ENCODE data around the gene NR6A1.
A peak's percentile ranks its signal among the peaks of the same experiment; 100 is the strongest.
"Not testable (repeated sequence)": the region's sequence is repeated elsewhere in the genome, so short reads cannot be mapped to it uniquely, and the experiment has no call there.

NR6A1 gene

DNA sequence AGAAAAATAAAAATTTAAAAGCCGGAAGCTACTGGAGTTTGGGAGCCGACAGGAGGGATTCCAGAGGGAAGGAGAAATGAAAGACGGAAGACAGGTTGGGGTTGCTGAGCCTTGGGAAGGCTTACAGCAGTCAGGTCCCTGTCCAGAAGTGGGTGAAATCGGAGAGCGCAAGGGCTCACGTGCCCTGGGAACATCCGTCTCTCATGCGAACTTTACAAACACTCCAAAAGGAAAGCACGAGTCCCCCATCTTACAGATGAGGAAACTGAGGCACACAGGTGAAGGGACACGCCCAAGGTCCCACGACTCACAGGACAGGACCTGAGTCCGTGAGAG, 5.5 kb upstream of the NR6A1 start:
- peak overlapping the region; percentile 61 for H3K4me3 ChIP-seq (ENCODE audit: low read depth, low read length)
- TF ChIP-seq, protein P1, sequence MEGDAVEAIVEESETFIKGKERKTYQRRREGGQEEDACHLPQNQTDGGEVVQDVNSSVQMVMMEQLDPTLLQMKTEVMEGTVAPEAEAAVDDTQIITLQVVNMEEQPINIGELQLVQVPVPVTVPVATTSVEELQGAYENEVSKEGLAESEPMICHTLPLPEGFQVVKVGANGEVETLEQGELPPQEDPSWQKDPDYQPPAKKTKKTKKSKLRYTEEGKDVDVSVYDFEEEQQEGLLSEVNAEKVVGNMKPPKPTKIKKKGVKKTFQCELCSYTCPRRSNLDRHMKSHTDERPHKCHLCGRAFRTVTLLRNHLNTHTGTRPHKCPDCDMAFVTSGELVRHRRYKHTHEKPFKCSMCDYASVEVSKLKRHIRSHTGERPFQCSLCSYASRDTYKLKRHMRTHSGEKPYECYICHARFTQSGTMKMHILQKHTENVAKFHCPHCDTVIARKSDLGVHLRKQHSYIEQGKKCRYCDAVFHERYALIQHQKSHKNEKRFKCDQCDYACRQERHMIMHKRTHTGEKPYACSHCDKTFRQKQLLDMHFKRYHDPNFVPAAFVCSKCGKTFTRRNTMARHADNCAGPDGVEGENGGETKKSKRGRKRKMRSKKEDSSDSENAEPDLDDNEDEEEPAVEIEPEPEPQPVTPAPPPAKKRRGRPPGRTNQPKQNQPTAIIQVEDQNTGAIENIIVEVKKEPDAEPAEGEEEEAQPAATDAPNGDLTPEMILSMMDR (IDR thresholded peaks at IDR 0.05; ENCODE audit: low read depth, low read length) = no peak

DNA sequence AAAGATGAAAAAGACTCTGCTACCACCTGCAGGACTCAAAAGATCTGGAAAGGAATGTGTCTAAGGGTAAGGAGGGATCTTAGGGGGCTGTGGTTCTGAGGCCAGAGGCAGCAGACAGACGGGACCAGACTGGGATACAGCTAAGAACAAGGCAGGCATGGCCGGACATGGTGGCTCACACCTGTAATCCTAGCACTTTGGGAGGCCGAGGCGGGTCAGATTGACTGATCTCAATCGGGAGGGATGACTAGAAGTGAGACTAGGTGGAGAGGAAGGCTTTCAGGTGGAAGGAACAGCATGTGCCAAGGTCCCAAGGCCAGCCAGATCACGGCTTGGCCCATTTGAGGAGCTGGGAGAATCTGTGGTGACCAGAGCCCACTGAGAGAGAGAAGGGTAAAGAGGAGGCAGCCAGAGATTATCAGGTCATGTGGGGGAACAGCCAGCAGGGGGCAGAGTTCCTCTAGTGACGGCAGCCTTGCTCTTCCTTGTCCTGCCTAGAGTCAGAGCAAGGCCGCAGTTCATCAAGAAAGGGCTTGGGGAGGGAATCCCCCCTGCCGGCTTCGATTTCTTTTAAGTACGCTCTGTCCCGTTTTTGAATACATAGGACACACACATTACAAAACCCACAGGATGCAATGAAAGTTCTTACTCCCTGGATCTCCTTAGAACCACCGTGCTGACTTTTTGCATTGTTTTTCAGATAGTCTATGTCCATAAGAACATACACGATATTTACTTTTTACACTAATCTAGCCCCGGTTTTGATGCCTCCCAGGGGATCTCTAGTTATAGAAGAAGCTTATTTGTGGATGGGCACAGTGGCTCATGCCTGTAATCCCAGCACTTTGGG, 3.2 kb upstream of the NR6A1 start:
- no peak overlapping the region for H3K4me3 ChIP-seq (ENCODE audit: low read depth, low read length)
- TF ChIP-seq, protein P1 (IDR thresholded peaks at IDR 0.05; ENCODE audit: low read depth, low read length) = peak; percentile 58

DNA sequence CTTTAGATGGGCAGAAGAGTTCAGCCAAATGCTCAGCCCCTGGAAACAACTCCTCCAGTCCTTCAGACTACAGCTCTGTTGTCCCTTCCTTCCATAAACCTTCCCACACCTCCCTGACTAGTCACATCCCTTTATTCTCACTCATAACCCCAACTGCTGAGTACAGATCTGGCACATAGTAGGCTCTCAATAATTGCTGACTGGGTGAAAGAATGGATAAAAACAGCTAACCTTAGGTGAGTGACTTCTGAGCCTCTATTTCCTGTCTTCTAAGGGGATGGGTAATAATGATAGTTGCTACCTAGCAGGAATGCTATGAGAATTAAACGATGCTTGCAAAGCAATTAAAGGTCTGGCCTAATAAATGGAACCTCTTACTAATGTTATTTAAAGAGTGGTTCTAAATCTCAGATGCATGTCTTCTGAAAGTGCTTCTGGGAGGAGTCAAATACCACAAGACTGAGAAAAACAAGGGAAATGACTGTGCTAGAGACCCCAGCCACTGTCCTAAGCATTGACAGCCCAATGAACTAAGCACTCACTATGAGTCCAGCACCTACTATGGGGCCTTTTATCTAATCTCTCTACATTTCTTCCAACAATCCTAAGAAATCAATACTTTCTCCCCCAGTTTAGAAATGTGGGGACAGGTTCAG, 2.5 kb upstream of the NR6A1 start:
- no peak overlapping the region for H3K4me3 ChIP-seq (ENCODE audit: low read depth, low read length)
- TF ChIP-seq, protein P1 (IDR thresholded peaks at IDR 0.05; ENCODE audit: low read depth, low read length) = no peak

DNA sequence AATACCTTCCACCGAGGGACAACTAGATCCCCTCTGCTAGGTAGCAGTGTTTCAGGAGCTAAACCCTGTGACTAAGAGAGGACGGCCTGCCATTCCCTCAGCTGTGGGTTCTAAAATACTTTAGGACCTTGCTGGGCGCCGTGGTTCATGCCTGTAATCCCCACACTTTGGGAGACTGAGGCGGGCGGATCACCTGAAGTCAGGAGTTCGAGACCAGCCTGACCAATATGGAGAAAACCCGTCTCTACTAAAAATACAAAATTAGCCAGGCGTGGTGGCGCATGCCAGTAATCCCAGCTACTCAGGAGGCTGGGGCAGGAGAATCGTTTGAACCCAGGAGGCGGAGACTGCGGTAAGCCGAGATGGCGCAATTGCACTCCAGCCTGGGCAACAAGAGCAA, 1.8 kb upstream of the NR6A1 start:
- not testable (repeated sequence) for H3K4me3 ChIP-seq (ENCODE audit: low read depth, low read length)

DNA sequence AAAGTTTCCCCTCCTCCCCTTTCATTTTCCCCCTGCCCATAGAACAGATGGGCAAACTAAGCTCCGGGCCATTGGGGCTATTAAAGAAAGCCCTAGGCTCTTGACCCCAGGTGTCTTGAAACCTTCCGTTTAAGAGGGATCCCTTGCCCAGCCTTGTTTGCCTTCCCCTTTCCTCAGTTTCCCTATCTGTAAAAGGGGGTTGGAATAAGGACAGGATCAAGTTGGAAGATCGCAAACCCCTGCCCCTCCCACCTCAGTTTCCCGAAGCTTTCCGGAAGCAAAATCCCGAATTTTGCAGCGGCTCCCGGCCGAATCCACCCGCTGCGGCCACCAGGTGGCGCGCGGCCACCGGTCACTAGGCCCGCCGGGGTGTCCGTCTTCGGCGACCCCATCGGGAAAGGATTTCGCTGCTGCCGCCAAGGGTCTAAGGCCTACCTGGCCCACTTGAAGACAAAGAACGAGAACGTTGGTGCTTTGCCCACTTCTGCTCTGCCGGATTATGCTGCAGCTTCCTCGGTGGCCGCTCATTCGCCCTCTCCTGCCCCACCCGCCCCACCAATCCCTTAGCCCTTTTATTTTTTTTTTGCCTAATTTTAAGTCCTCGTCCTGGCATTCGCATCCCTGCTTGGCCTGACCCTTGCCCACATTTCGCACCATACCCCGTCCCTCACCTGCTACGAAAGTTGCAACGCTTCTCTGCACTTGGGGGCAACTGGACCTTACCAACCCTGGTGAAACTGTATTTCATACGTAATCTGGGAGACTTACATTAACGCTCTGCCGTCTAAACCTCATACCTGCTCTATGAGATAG, 962 bp upstream of the NR6A1 start:
- TF ChIP-seq, protein P1 (IDR thresholded peaks at IDR 0.05; ENCODE audit: low read depth, low read length) = peak; percentile 70
- H3K4me3 ChIP-seq (ENCODE audit: low read depth, low read length) = peak overlapping the region; percentile 69

GRCh38 chr9:124770359-124771020, 621 bp downstream of the NR6A1 start:
- TF ChIP-seq, protein P1 (IDR thresholded peaks at IDR 0.05; ENCODE audit: low read depth, low read length) = no peak
- peak overlapping the region; percentile 69 for H3K4me3 ChIP-seq (ENCODE audit: low read depth, low read length)
